Measurements from ENCODE around the gene RSU1.

DNA sequence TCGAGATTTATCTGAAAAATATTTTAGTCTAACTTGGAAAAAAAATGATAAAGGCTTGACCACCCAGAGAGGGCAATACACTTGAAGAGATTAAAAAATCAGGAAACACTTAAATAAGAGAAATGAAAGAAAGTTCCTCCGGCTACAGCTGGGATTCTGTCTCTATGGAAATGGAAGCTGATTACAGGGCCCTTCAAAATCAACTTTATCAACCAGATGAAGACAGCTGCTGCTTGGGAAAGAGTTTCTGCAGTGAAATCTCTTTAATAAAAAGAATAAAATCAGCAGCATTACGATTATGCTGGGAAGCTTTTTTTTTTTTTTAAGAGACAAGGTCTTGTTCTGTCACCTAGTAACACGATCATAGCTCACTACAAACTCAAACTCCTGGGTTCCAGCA, 4.5 kb downstream of the RSU1 start:
- TF ChIP-seq POLR2A (IDR thresholded peaks at IDR 0.05; ENCODE audit: borderline replicate concordance, extremely low read depth, insufficient read depth, insufficient read length) (no peak), CEBPB (IDR thresholded peaks at IDR 0.05; ENCODE audit: low read depth) (no peak), CBX3 (IDR thresholded peaks at IDR 0.05; ENCODE audit: low read depth) (no peak), EZH2 (IDR thresholded peaks at IDR 0.05) (no peak), SRF (IDR thresholded peaks at IDR 0.05; ENCODE audit: low read depth) (no peak)
- TF ChIP-seq, protein P1, sequence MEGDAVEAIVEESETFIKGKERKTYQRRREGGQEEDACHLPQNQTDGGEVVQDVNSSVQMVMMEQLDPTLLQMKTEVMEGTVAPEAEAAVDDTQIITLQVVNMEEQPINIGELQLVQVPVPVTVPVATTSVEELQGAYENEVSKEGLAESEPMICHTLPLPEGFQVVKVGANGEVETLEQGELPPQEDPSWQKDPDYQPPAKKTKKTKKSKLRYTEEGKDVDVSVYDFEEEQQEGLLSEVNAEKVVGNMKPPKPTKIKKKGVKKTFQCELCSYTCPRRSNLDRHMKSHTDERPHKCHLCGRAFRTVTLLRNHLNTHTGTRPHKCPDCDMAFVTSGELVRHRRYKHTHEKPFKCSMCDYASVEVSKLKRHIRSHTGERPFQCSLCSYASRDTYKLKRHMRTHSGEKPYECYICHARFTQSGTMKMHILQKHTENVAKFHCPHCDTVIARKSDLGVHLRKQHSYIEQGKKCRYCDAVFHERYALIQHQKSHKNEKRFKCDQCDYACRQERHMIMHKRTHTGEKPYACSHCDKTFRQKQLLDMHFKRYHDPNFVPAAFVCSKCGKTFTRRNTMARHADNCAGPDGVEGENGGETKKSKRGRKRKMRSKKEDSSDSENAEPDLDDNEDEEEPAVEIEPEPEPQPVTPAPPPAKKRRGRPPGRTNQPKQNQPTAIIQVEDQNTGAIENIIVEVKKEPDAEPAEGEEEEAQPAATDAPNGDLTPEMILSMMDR (IDR thresholded peaks at IDR 0.05 in 2 of 3, conservative IDR thresholded peaks at IDR 0.05 in 1 of 3; ENCODE audit: borderline replicate concordance in 1 of 3, insufficient read depth in 1 of 3, low read depth in 2 of 3, low read length in 2 of 3): no peak
